ENCODE data around the gene NLK. TPM values are rescaled to one million over a fixed set of nuclear protein-coding genes. Genes with fewer than 3 reads are reported as not detected.
"Not testable (repeated sequence)": the region's sequence is repeated elsewhere in the genome, so short reads cannot be mapped to it uniquely, and the experiment has no call there.

The NLK gene
- total RNA-seq, 4 donors from 2014 or later, result 6.2 to 40.5 (median 29.9) TPM

- Histone ChIP-seq H3K4me1 (peaks cover 3 to 5% (median 4%) of the 10 kb centered on the region in 4 donors), H3K9me3 (no peaks in the 10 kb centered on the region), H3K4me3 (no peak overlapping the region), H3K27me3 (no peaks in the 10 kb centered on the region), H3K27ac (no peak overlapping the region), H3K36me3 (no peaks in the 10 kb centered on the region)
- intact Hi-C loops (cut with DNase I; ENCODE audit: low total_unique reads) (no loop called here), in situ Hi-C loops (cut with MboI; ENCODE audit: low pct_ligation_motif_present in 1 of 4, low pct_unique_long_range_greater_than_20kb in 1 of 4, low sequenced_read_pairs in 3 of 4) (loop anchor here in 3 of 4 donors (25.0 kb wide), 2 partner anchors 202 to 452 kb away; partner anchors contain the start of gene NLK (in 1 of the 3))
- no peak for DNase-seq
- WGBS, 2 donors (ENCODE audit: low coverage in 1 of 2), result 57 to 59% methylated on average over 3 of the region's 3 CpGs
- TF ChIP-seq EP300 (IDR thresholded peaks at IDR 0.05; ENCODE audit: low read depth), result no peak
- TF ChIP-seq POLR2AphosphoS5 (IDR thresholded peaks at IDR 0.05), result no peak
- TF ChIP-seq POLR2A (IDR thresholded peaks at IDR 0.05), result no peak
- TF ChIP-seq CTCF (IDR thresholded peaks at IDR 0.05), result no peak
Measured at GRCh38 chr17:28239271-28239624, 196.8 kb downstream of the NLK start.

- H3K27me3 ChIP-seq, result no peaks in the 10 kb centered on the region
- H3K36me3 ChIP-seq, result no peaks in the 10 kb centered on the region
- 85% methylated on average over 8 of the region's 8 CpGs; no CpG with 5 or more reads in 1 of the 2 donors for WGBS, 2 donors (ENCODE audit: low coverage in 1 of 2)
- no peak overlapping the region for H3K27ac ChIP-seq
- no peaks in the 10 kb centered on the region for H3K9me3 ChIP-seq
- in situ Hi-C loops (cut with MboI; ENCODE audit: low pct_ligation_motif_present in 1 of 4, low pct_unique_long_range_greater_than_20kb in 1 of 4, low sequenced_read_pairs in 3 of 4) (loop anchor here in 3 of 4 donors (25.0 kb wide), 2 partner anchors 204 to 454 kb away; partner anchors contain the start of gene NLK (in 1 of the 3)), intact Hi-C loops (cut with DNase I; ENCODE audit: low total_unique reads) (no loop called here)
- H3K4me3 ChIP-seq, result no peak overlapping the region
- no peaks in the 10 kb centered on the region for H3K4me1 ChIP-seq
- no peak for DNase-seq
- no peak for TF ChIP-seq EP300 (IDR thresholded peaks at IDR 0.05; ENCODE audit: low read depth)
- no peak for TF ChIP-seq POLR2AphosphoS5 (IDR thresholded peaks at IDR 0.05)
- TF ChIP-seq POLR2A (IDR thresholded peaks at IDR 0.05), result no peak
- no peak for TF ChIP-seq CTCF (IDR thresholded peaks at IDR 0.05)
Measured at GRCh38 chr17:28240688-28241340, 198.3 kb downstream of the NLK start.

GRCh38 chr17:28242791-28243190 is 200.3 kb downstream of the NLK start:
- Histone ChIP-seq H3K36me3 (no peaks in the 10 kb centered on the region), H3K27ac (no peak overlapping the region), H3K27me3 (no peaks in the 10 kb centered on the region), H3K4me3 (no peak overlapping the region), H3K9me3 (no peaks in the 10 kb centered on the region), H3K4me1 (no peaks in the 10 kb centered on the region)
- TF ChIP-seq POLR2AphosphoS5 (IDR thresholded peaks at IDR 0.05) (no peak), EP300 (IDR thresholded peaks at IDR 0.05; ENCODE audit: low read depth) (no peak), POLR2A (IDR thresholded peaks at IDR 0.05) (no peak), CTCF (IDR thresholded peaks at IDR 0.05) (no peak)
- in situ Hi-C loops (cut with MboI; ENCODE audit: low pct_ligation_motif_present in 1 of 4, low pct_unique_long_range_greater_than_20kb in 1 of 4, low sequenced_read_pairs in 3 of 4) (loop anchor here in 3 of 4 donors (25.0 kb wide), 2 partner anchors 205 to 455 kb away; partner anchors contain the start of gene NLK (in 1 of the 3)), intact Hi-C loops (cut with DNase I; ENCODE audit: low total_unique reads) (no loop called here)
- 76 to 85% methylated on average over 2 to 6 of the region's 6 CpGs for WGBS, 2 donors (ENCODE audit: low coverage in 1 of 2)
- DNase-seq, result no peak

GRCh38 chr17:28243268-28243667 is 200.8 kb downstream of the NLK start:
- H3K4me3 ChIP-seq; DNase-seq; H3K27ac ChIP-seq; H3K9me3 ChIP-seq; H3K4me1 ChIP-seq; intact Hi-C loops (cut with DNase I; ENCODE audit: low total_unique reads); H3K27me3 ChIP-seq; H3K36me3 ChIP-seq: not testable (repeated sequence)
- in situ Hi-C loops (cut with MboI; ENCODE audit: low pct_ligation_motif_present in 1 of 4, low pct_unique_long_range_greater_than_20kb in 1 of 4, low sequenced_read_pairs in 3 of 4), result loop anchor here in 3 of 4 donors (25.0 kb wide), 2 partner anchors 206 to 456 kb away; partner anchors contain the start of gene NLK (in 1 of the 3)
- 68 to 86% methylated on average over 3 to 4 of the region's 4 CpGs for WGBS, 2 donors (ENCODE audit: low coverage in 1 of 2)

Measured in transverse colon (tissue), 4 donors.